HepG2 (cell line): ENCODE measurements around the gene TCEA3. TPM values are rescaled to one million over a fixed set of nuclear protein-coding genes. Genes with fewer than 3 reads are reported as not detected.
A peak's percentile ranks its signal among the peaks of the same experiment; 100 is the strongest.

Source experiments
- ATAC-seq: fragments of 200-7000 bp; cut with Tn5 transposase; 3 replicates; pipeline ENCODE4 v1.9.1; 2020; ENCODE audit warnings: mild to moderate bottlenecking, moderate library complexity
- BruUV-seq: library from RNA; stranded (reverse); fragments of 400-500 nt; replicated peaks from 2 replicates; lab custom pipeline; 2021; lab: Mats Ljungman, UMichigan
- CTCF ChIA-PET: fragments of 300-600 bp; formaldehyde crosslinking; extraction: SDS; loops from one replicate; lab custom pipeline; 2021; ENCODE audit warnings: low total read pairs, inconsistent platforms, low intra/inter-chr PET ratio; lab: Yijun Ruan, JAX
- POLR2A ChIA-PET: fragments of 350-600 bp; sonication (Branson Sonifier 250); formaldehyde crosslinking; loops from one replicate; lab custom pipeline; 2020; ENCODE audit warnings: antibody characterized with exemption, inconsistent platforms; lab: Yijun Ruan, JAX
- DNase-seq: peaks from one replicate; pipeline ENCODE4 v3.0.0-alpha.2; 2015; ENCODE audit warnings: low spot score
- FAIRE-seq: peaks from 3 replicates; lab custom pipeline; 2011; peaks lifted over from hg19 to GRCh38; lab: Jason Lieb, UNC
- H2AFZ ChIP-seq: one replicate; pipeline ENCODE4 v1.6.1; 2011; ENCODE audit warnings: low read length, inconsistent platforms
- H3K27ac ChIP-seq: fragments of 300-600 bp; 3 replicates; pipeline ENCODE4 v1.8.0; 2011; ENCODE audit warnings: mixed run types, mild to moderate bottlenecking, mixed read lengths, low read length, inconsistent platforms; ENCODE audit not compliant: insufficient read depth; ENCODE audit errors: extremely low read length
- H3K27me3 ChIP-seq, 2 experiments: fragments of 200-600 bp in 1 of 2; 2 replicates in 1 of 2; 3 replicates in 1 of 2; pipeline versions ENCODE4 v1.6.0 to v1.8.0; 2011; ENCODE audit warnings: low read length in 2 of 2, mild to moderate bottlenecking in 2 of 2, moderate library complexity in 2 of 2, inconsistent platforms in 1 of 2; ENCODE audit not compliant: insufficient read depth in 2 of 2, control insufficient read depth in 1 of 2
- H3K36me3 ChIP-seq, 2 experiments: fragments of 200-600 bp in 1 of 2; replicated peaks in 1 of 2; 2 replicates in 1 of 2; 3 replicates in 1 of 2; pipeline versions ENCODE4 v1.5.1 to v1.8.0; 2011; ENCODE audit warnings: low read length in 2 of 2, inconsistent platforms in 1 of 2; ENCODE audit not compliant: insufficient read depth in 2 of 2, control insufficient read depth in 1 of 2
- H3K4me1 ChIP-seq: 2 replicates; pipeline ENCODE4 v1.5.1; 2012; ENCODE audit warnings: low read length, inconsistent platforms; ENCODE audit not compliant: insufficient read depth
- H3K4me2 ChIP-seq: 2 replicates; pipeline ENCODE4 v1.6.0; 2011; ENCODE audit warnings: low read depth, low read length, inconsistent platforms
- H3K4me3 ChIP-seq, 3 experiments: fragments of 200-600 bp in 1 of 3; sonication (generic), shearing (Covaris generic) in 1 of 3; replicated peaks in 1 of 3; 2 replicates each; pipeline ENCODE4 v1.5.1; 2011 to 2016; ENCODE audit warnings: low read length in 3 of 3, inconsistent platforms in 2 of 3, low read depth in 2 of 3, mild to moderate bottlenecking in 2 of 3, control low read depth in 1 of 3, mixed read lengths in 1 of 3; ENCODE audit not compliant: insufficient read depth in 1 of 3
- H3K79me2 ChIP-seq: one replicate; pipeline ENCODE4 v1.6.1; 2011; ENCODE audit warnings: low read length, inconsistent platforms; ENCODE audit not compliant: insufficient read depth
- H3K9ac ChIP-seq: 2 replicates; pipeline ENCODE4 v1.6.0; 2011; ENCODE audit warnings: mild to moderate bottlenecking, low read depth, low read length, inconsistent platforms; ENCODE audit not compliant: insufficient read depth
- H3K9me3 ChIP-seq: 2 replicates; pipeline ENCODE4 v1.5.1; 2012; ENCODE audit warnings: mild to moderate bottlenecking, low read length
- H4K20me1 ChIP-seq: 2 replicates; pipeline ENCODE4 v1.6.0; 2011; ENCODE audit warnings: inconsistent platforms, mild to moderate bottlenecking, low read length, moderate library complexity; ENCODE audit not compliant: insufficient read depth
- AGO2 ChIP-seq: fragments of 200-400 bp; formaldehyde crosslinking; optimal IDR thresholded peaks from 2 replicates; pipeline ENCODE3; 2017; ENCODE audit warnings: mild to moderate bottlenecking, low read depth, low read length, moderate library complexity
- CENPX ChIP-seq: sonication (generic); formaldehyde crosslinking; IDR thresholded peaks from 2 replicates; pipeline ENCODE4 v1.9.0; 2021; ENCODE audit warnings: mild to moderate bottlenecking, missing genetic modification reagents, moderate library complexity
- FOXA3 ChIP-seq: IDR thresholded peaks from 2 replicates; pipeline ENCODE4 v1.6.1; 2016; ENCODE audit warnings: missing genetic modification reagents, missing compliant biosample characterization
- FOXP1 ChIP-seq, 2 experiments: fragments of 450-650 bp in 1 of 2; IDR thresholded peaks; 2 replicates each; pipeline ENCODE4 v1.6.1; 2017 to 2018; ENCODE audit warnings: antibody characterized with exemption in 1 of 2
- GLMP ChIP-seq: sonication (generic); formaldehyde crosslinking; IDR thresholded peaks from 2 replicates; pipeline ENCODE4 v1.9.0; 2021; ENCODE audit warnings: missing genetic modification reagents, mild to moderate bottlenecking, borderline replicate concordance
- MAFF ChIP-seq: IDR thresholded peaks from 2 replicates; pipeline ENCODE4 v1.6.1; 2011; ENCODE audit warnings: low read depth, low read length, improper control_type of control experiment
- MAFK ChIP-seq, 2 experiments: IDR thresholded peaks in 1 of 2; conservative IDR thresholded peaks in 1 of 2; 2 replicates each; pipeline ENCODE4 v1.6.1; 2011; ENCODE audit warnings: improper control_type of control experiment in 2 of 2, low read length in 2 of 2
- RBFOX2 ChIP-seq: fragments of 200-400 bp; formaldehyde crosslinking; IDR thresholded peaks from 2 replicates; pipeline ENCODE4 v1.6.1; 2017; ENCODE audit warnings: low read depth, mild to moderate bottlenecking, low read length
- SAP130 ChIP-seq: IDR thresholded peaks from 2 replicates; pipeline ENCODE4 v1.6.1; 2016; ENCODE audit warnings: low read depth
- SOX13 ChIP-seq, 3 experiments: fragments of 450-650 bp in 1 of 3; sonication (generic) in 1 of 3; formaldehyde crosslinking in 1 of 3; IDR thresholded peaks in 2 of 3; conservative IDR thresholded peaks in 1 of 3; 2 replicates each; pipeline versions ENCODE4 v1.5.0 to v1.6.1; 2016 to 2020; ENCODE audit warnings: antibody characterized with exemption in 1 of 3, mild to moderate bottlenecking in 1 of 3, missing compliant biosample characterization in 1 of 3, missing genetic modification reagents in 1 of 3, moderate library complexity in 1 of 3
- SRF ChIP-seq: IDR thresholded peaks from 2 replicates; pipeline ENCODE4 v1.6.1; 2011; ENCODE audit warnings: mild to moderate bottlenecking, low read depth, low read length, moderate library complexity
- TAF1 ChIP-seq: sonication (generic); formaldehyde crosslinking; IDR thresholded peaks from 2 replicates; pipeline ENCODE4 v1.4.0; 2020; ENCODE audit warnings: missing genetic modification reagents
- ZBTB10 ChIP-seq: sonication (generic); formaldehyde crosslinking; IDR thresholded peaks from 2 replicates; pipeline ENCODE4 v1.4.0; 2020; ENCODE audit warnings: missing genetic modification reagents, borderline replicate concordance
- ZSCAN22 ChIP-seq: sonication (generic); formaldehyde crosslinking; IDR thresholded peaks from 2 replicates; pipeline ENCODE4 v1.4.0; 2020; ENCODE audit warnings: mild to moderate bottlenecking, missing genetic modification reagents
- WGBS: methylation state at CpG from one replicate; pipeline ENCODE4 v1.1.6; 2017; ENCODE audit warnings: low lambda C conversion rate; 5-methylcytosine and 5-hydroxymethylcytosine counted together
- in situ Hi-C: cut with HindIII; loops from 2 replicates; pipeline ENCODE4 v1.10.0; 2017; ENCODE audit warnings: low pct_unique_long_range_greater_than_20kb; ENCODE audit not compliant: extremely low pct_ligation_motif_present
- intact Hi-C: fragments of 100-400 bp; cut with micrococcal nuclease; formaldehyde crosslinking; loops from one replicate; pipeline ENCODE4 v1.10.0; 2022; ENCODE audit not compliant: unreplicated experiment
- polyA plus RNA-seq, 8 experiments: library from polyadenylated mRNA; depleted of rRNA in 3 of 8; stranded (reverse) in 7 of 8; unstranded in 1 of 8; fragments of >200 nt; fragmentation: Illumina TruSeq in 4 of 8; extraction: Trizol in 4 of 8; gene quantifications; 2 replicates each; pipeline versions ENCODE4 v1.2.1 to v1.2.3, GENCODE V29; 2011 to 2016; ENCODE audit warnings: low read depth in 4 of 8, missing spikeins in 1 of 8, mixed read lengths in 1 of 8; ENCODE audit not compliant: insufficient read depth in 1 of 8
- total RNA-seq, 5 experiments: library from RNA; depleted of rRNA; stranded (reverse); fragments of >200 nt; fragmentation: Illumina TruSeq; extraction: Trizol; gene quantifications; 2 replicates each; pipeline ENCODE4 v1.2.3, GENCODE V29; 2016; ENCODE audit warnings: low read depth in 1 of 5

TCEA3 gene
- total and polyA plus RNA-seq, 2 of the 13 experiments (the other 11 are each of a cell fraction or from before 2014, with no cell fraction given) = 55.5 to 84.6 TPM

DNA sequence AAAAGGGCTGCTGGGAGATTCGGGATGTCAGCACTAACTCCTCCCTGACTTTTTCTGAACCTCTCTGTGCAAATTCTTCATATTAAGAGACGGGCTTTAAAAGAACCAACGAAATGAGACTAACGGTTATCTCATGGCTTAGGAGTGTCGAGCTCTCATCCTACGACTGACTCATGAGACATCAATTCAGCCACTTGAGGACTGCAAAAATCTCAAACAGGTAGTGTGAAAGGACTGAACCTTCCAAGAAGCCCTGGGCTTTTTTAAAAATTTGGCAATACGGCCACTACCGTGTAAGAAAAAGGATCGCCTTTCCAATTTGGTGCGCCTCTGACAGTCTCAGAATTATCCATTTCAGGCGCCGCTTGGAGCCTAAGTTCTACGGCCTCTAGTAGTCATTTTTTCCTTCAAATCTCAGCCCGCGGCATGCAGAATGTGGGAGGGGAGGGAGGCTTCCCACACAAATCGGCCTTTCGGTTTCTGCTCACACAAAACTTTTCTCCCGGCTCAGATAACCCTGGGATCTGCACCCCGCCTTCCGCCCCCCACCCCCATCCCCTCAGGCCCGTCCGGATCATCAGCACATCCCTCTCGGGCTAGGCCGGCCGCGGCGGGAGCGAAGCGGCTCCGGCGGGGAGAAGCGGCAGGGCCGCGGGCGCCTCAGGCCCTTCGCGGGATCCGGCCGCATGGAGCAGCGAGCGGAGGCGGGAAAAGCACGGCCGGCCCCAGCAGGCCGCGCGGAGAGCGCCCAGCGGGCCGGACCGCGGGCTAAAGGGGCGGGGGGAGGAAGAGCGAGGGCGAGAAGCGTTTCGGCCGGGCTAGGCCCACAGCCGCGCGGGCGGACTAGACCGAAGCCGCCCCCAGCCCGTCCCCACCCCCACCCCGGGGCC lies 81.1 kb downstream of the TCEA3 start (continued):
- TF ChIP-seq ZBTB10 (CRISPR knock-in tag) (0 out of 2 replicates have a peak, but pooled peaks have one; percentile 48), ZSCAN22 (CRISPR knock-in tag) (0 out of 2 replicates have a peak, but pooled peaks have one; percentile 38), TAF1 (CRISPR knock-in tag) (peak; percentile 3; the same call in 1 of the 2 replicates), AGO2 (peak; percentile 44)

DNA sequence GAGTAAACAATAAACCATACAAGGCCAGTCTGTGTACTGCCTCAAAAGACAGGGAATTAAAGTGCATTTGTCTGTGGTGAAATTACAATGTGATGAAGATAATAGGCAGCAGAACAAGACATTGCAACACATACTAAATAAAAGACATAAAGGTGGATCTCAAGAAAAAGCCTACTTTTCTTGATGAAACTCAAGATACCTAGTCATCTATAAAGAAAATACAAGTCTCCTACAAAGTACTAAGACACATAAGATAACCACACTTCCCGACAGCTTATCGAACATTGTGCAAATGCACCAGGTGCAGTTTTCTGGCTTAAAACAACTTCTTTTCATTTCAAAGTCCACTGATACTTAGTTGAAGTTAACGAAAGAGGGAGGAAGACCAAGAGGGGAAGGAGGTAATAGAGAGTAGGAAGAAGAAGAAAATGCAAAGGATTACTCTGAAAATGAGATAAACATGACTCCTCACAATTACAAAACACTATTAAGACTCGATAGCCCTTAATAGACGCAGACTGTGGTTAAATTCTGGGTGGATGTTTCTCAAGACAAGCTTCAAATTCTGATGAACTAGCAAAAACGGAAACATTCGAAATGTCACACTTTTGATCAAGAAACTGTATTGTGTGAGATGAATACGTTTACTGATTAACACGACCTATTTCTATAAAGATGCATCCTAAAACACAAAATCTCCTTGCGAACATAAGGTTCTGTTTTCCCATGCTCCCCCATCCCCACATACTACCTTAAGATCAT lies 82.4 kb downstream of the TCEA3 start:
- peaks cover under 1 to 7% of the 10 kb centered on the region in 2 experiments; a peak in 2 of 5 replicates for H3K36me3 ChIP-seq
- peaks cover 68% of the 10 kb centered on the region for H3K79me2 ChIP-seq
- FAIRE-seq = no peak
- in situ Hi-C loops (loop anchor here (10.0 kb wide), 1 partner anchor 193 kb away; the partner anchor contains the start of gene E2F2), intact Hi-C loops (no loop called here)
- DNase-seq = peak; percentile 27
- POLR2A ChIA-PET = interaction anchor here (1.2 kb wide), 1 partner anchor 82 kb away, joined by 3 read pairs; the partner anchor contains the start of gene TCEA3
- TF ChIP-seq FOXP1 (IDR thresholded peaks at IDR 0.05) (no peak), FOXP1 (CRISPR knock-in tag; IDR thresholded peaks at IDR 0.05) (0 out of 2 replicates have a peak, but pooled peaks have one; percentile 8), CENPX (no peak), MAFK (conservative IDR thresholded peaks at IDR 0.05 in 1 of 2, IDR thresholded peaks at IDR 0.05 in 1 of 2; ENCODE audit: low read length in 2 of 2) (peak; percentile 61 to 71), MAFF (peak; percentile 37; the same call in 1 of the 2 replicates), SRF (no peak), FOXA3 (peak; percentile 45; the same call in 1 of the 2 replicates), RBFOX2 (peak; percentile 50), SOX13 (IDR thresholded peaks at IDR 0.05) (no peak), SOX13 (CRISPR knock-in tag; conservative IDR thresholded peaks at IDR 0.05 in 1 of 2, IDR thresholded peaks at IDR 0.05 in 1 of 2) (0 out of 4 replicates have a peak, but pooled peaks of 1 of the 2 experiments have one; percentile 20), GLMP (CRISPR knock-in tag) (no peak), SAP130 (CRISPR knock-in tag) (peak; percentile 50; the same call in 1 of the 2 replicates)
- H3K4me2 ChIP-seq = peak overlapping the region; percentile 86
- H3K27ac ChIP-seq = peak overlapping the region; percentile 5
- H3K4me1 ChIP-seq = peaks cover 53% of the 10 kb centered on the region
- H3K9ac ChIP-seq = peak overlapping the region; percentile 95
- peak overlapping the region; percentile 81 to 83 (median 83) for H3K4me3 ChIP-seq
- ATAC-seq = no peak
- no peaks in the 10 kb centered on the region for H3K9me3 ChIP-seq
- CTCF ChIA-PET = no interaction called here
- BruUV-seq = no TSS peak
- no peaks in the 10 kb centered on the region; a peak in 2 of 5 replicates for H3K27me3 ChIP-seq
- H2AFZ ChIP-seq = no peak overlapping the region
- H4K20me1 ChIP-seq = peaks cover 65% of the 10 kb centered on the region
- under 1% methylated on average over 10 of the region's 10 CpGs for WGBS
